Activated naive CD4-positive, alpha-beta T cell treated with anti-CD3 and anti-CD28 coated beads, Interleukin-2, amount 50 U/mL, for 24 hours (primary cell): ENCODE results near the gene CERS2.
A peak's percentile ranks its signal among the peaks of the same experiment; 100 is the strongest.
"Not testable (repeated sequence)": the region's sequence is repeated elsewhere in the genome, so short reads cannot be mapped to it uniquely, and the experiment has no call there.

Experiments used
- H3K27ac Mint-ChIP-seq: one replicate; pipeline ENCODE4 v1.8.0; 2021; ENCODE audit warnings: mild to moderate bottlenecking, mixed read lengths
- H3K27me3 Mint-ChIP-seq: one replicate; pipeline ENCODE4 v1.8.0; 2021; ENCODE audit warnings: mixed read lengths
- H3K36me3 Mint-ChIP-seq: one replicate; pipeline ENCODE4 v1.8.0; 2021; ENCODE audit warnings: mixed read lengths
- H3K4me1 Mint-ChIP-seq: one replicate; pipeline ENCODE4 v1.8.0; 2021; ENCODE audit warnings: mixed read lengths
- H3K4me3 Mint-ChIP-seq: one replicate; pipeline ENCODE4 v1.8.0; 2021; ENCODE audit warnings: mild to moderate bottlenecking, mixed read lengths
- H3K9me3 Mint-ChIP-seq: one replicate; pipeline ENCODE4 v1.8.0; 2021; ENCODE audit warnings: mixed read lengths

Gene CERS2

GRCh38 chr1:150964164-150964489, 10.5 kb downstream of the CERS2 start:
- no peaks in the 10 kb centered on the region for H3K9me3 Mint-ChIP-seq
- peaks cover 18% of the 10 kb centered on the region for H3K36me3 Mint-ChIP-seq
- H3K4me1 Mint-ChIP-seq = peaks cover 5% of the 10 kb centered on the region
- no peaks in the 10 kb centered on the region for H3K27me3 Mint-ChIP-seq
- H3K4me3 Mint-ChIP-seq = no peak overlapping the region
- H3K27ac Mint-ChIP-seq = no peak overlapping the region

- H3K27ac Mint-ChIP-seq = peak overlapping the region; percentile 23
- no peaks in the 10 kb centered on the region for H3K27me3 Mint-ChIP-seq
- no peaks in the 10 kb centered on the region for H3K9me3 Mint-ChIP-seq
- H3K4me1 Mint-ChIP-seq = peaks cover under 1% of the 10 kb centered on the region
- no peak overlapping the region for H3K4me3 Mint-ChIP-seq
- H3K36me3 Mint-ChIP-seq = peaks cover 19% of the 10 kb centered on the region
These were observed 11.1 kb downstream of the CERS2 start for GRCh38 chr1:150963321-150964163.

DNA sequence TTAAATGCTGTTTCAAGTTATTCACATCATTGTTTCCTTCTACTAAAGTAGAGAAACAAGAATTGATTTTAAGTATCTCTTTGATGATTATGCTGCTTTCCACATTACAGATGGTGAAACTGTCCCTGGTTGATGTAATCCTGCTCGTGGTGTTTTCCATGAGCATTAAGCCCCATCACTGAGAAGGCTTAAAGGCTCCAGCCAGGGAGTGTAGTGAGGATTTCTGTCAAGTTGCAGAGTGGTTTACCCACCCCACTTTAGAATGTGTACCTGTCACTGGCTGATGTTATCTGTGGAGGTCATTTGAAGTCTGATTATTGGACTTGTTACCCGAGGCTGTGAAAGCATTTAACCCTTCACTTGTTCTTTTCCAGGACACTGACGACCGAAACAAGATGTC, 12.9 kb downstream of the CERS2 start:
- peaks cover 16% of the 10 kb centered on the region for H3K36me3 Mint-ChIP-seq
- no peaks in the 10 kb centered on the region for H3K4me1 Mint-ChIP-seq
- H3K9me3 Mint-ChIP-seq = no peaks in the 10 kb centered on the region
- no peaks in the 10 kb centered on the region for H3K27me3 Mint-ChIP-seq
- no peak overlapping the region for H3K4me3 Mint-ChIP-seq
- no peak overlapping the region for H3K27ac Mint-ChIP-seq

DNA sequence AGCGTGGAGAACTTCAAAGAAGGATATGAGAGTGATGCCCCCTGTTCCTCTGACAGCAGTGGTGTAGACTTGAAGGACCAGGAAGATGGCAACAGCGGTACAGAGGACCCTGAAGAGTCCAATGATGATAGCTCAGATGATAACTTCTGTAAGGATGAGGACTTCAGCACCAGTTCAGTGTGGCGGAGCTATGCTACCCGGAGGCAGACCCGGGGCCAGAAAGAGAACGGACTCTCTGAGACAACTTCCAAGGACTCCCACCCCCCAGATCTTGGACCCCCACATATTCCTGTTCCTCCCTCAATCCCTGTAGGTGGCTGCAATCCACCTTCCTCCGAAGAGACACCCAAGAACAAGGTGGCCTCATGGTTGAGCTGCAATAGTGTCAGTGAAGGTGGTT, 14.0 kb downstream of the CERS2 start:
- no peak overlapping the region for H3K27ac Mint-ChIP-seq

GRCh38 chr1:150957666-150958065, 17.0 kb downstream of the CERS2 start:
- H3K27ac Mint-ChIP-seq = no peak overlapping the region
- no peaks in the 10 kb centered on the region for H3K27me3 Mint-ChIP-seq
- no peak overlapping the region for H3K4me3 Mint-ChIP-seq
- H3K4me1 Mint-ChIP-seq = no peaks in the 10 kb centered on the region
- peaks cover 20% of the 10 kb centered on the region for H3K36me3 Mint-ChIP-seq
- no peaks in the 10 kb centered on the region for H3K9me3 Mint-ChIP-seq

More for the DNA sequence above, 14.0 kb downstream of the CERS2 start:
- Mint-ChIP-seq H3K9me3 (no peaks in the 10 kb centered on the region), H3K27me3 (no peaks in the 10 kb centered on the region), H3K4me1 (no peaks in the 10 kb centered on the region), H3K36me3 (peaks cover 10% of the 10 kb centered on the region), H3K4me3 (no peak overlapping the region)

DNA sequence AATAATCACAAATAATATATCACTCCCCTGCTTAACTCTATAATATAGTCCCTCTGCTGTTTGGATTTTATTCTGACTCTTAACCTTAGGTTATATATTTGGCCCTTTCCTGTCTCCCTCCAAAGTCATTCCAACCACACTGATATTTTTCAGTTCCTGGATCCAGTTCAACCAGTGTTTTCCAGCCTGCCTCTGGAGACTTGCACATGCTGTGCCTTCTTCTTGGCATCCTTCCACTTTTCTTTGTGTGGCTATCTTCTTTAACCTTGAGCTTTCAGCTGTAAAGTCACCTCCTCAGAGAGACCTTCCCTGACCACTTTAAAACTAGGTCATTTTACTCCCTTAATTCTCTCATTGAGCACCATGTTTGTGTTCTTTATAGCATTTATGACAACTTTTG, 19.4 kb downstream of the CERS2 start:
- no peaks in the 10 kb centered on the region for H3K4me1 Mint-ChIP-seq
- peaks cover 27% of the 10 kb centered on the region for H3K36me3 Mint-ChIP-seq
- peak overlapping the region; percentile 5 for H3K27ac Mint-ChIP-seq
- no peaks in the 10 kb centered on the region for H3K27me3 Mint-ChIP-seq
- H3K4me3 Mint-ChIP-seq = no peak overlapping the region
- H3K9me3 Mint-ChIP-seq = no peaks in the 10 kb centered on the region

GRCh38 chr1:150954708-150955107, 19.9 kb downstream of the CERS2 start:
- no peak overlapping the region for H3K4me3 Mint-ChIP-seq
- H3K9me3 Mint-ChIP-seq = no peaks in the 10 kb centered on the region
- H3K36me3 Mint-ChIP-seq = peaks cover 27% of the 10 kb centered on the region
- H3K27me3 Mint-ChIP-seq = no peaks in the 10 kb centered on the region
- H3K27ac Mint-ChIP-seq = no peak overlapping the region
- H3K4me1 Mint-ChIP-seq = no peaks in the 10 kb centered on the region

GRCh38 chr1:150944856-150945255, 29.8 kb downstream of the CERS2 start:
- no peaks in the 10 kb centered on the region for H3K9me3 Mint-ChIP-seq
- peaks cover 21% of the 10 kb centered on the region for H3K36me3 Mint-ChIP-seq

GRCh38 chr1:150931773-150932172, 42.9 kb downstream of the CERS2 start:
- no peaks in the 10 kb centered on the region for H3K27me3 Mint-ChIP-seq

More at GRCh38 chr1:150944856-150945255, 29.8 kb downstream of the CERS2 start:
- no peak overlapping the region for H3K4me3 Mint-ChIP-seq
- no peak overlapping the region for H3K27ac Mint-ChIP-seq
- H3K27me3 Mint-ChIP-seq = no peaks in the 10 kb centered on the region
- H3K4me1 Mint-ChIP-seq = peaks cover 4% of the 10 kb centered on the region

DNA sequence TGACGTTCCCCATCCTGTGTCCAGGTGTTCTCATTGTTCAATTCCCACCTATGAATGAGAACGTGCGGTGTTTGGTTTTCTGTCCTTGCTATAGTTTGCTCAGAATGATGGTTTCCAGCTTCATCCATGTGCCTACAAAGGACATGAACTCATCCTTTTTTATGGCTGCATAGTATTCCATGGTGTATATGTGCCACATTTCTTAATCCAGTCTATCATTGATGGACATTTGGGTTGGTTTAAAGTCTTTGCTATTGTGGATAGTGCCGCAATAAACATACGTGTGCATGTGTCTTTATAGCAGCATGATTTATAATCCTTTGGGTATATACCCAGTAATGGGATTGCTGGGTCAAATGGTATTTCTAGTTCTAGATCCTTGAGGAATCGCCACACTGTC, 45.9 kb downstream of the CERS2 start:
- H3K4me3 Mint-ChIP-seq, H3K27me3 Mint-ChIP-seq, H3K9me3 Mint-ChIP-seq, H3K27ac Mint-ChIP-seq: not testable (repeated sequence)
- peaks cover 32% of the 10 kb centered on the region for H3K36me3 Mint-ChIP-seq
- H3K4me1 Mint-ChIP-seq = peaks cover 32% of the 10 kb centered on the region

More at GRCh38 chr1:150931773-150932172, 42.9 kb downstream of the CERS2 start:
- Mint-ChIP-seq H3K4me3 (no peak overlapping the region), H3K36me3 (peaks cover 38% of the 10 kb centered on the region), H3K27ac (no peak overlapping the region), H3K9me3 (no peaks in the 10 kb centered on the region), H3K4me1 (peaks cover 47% of the 10 kb centered on the region)

DNA sequence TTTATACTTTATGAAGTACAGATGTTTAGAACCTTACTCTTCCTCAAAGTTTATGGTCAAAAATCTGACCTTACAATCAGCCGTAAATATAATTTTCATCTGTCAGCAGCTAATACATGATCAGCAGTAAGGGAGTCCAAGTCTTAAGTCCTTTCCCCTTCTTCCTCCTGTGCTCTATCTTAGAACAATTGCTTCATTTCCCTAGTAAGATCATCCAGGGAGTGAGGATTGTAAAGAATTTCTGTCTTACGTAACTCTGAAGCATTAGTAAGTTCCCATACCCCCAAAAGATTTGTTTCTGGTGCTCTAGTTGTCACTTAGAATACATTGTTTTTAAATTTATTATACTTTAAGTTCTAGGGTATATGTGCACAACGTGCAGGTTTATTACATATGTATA, 46.3 kb downstream of the CERS2 start:
- H3K9me3 Mint-ChIP-seq = no peaks in the 10 kb centered on the region
- peaks cover 32% of the 10 kb centered on the region for H3K4me1 Mint-ChIP-seq
- no peaks in the 10 kb centered on the region for H3K27me3 Mint-ChIP-seq
- H3K36me3 Mint-ChIP-seq = peaks cover 30% of the 10 kb centered on the region
- H3K27ac Mint-ChIP-seq = no peak overlapping the region
- H3K4me3 Mint-ChIP-seq = peak overlapping the region; percentile 73

DNA sequence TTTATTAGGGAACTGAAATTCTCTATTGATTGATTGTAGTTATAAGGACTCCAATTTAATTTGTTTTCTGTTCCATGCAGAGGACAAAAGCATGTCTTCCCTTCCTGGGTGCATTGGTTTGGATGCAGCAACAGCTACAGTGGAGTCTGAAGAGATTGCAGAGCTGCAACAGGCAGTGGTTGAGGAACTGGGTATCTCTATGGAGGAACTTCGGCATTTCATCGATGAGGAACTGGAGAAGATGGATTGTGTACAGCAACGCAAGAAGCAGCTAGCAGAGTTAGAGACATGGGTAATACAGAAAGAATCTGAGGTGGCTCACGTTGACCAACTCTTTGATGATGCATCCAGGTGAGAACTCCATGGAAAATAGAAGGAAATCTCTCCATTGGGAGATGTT, 47.0 kb downstream of the CERS2 start:
- H3K4me3 Mint-ChIP-seq = peak overlapping the region; percentile 90
- peak overlapping the region; percentile 2 for H3K27ac Mint-ChIP-seq
- H3K4me1 Mint-ChIP-seq = peaks cover 34% of the 10 kb centered on the region
- peaks cover 29% of the 10 kb centered on the region for H3K36me3 Mint-ChIP-seq
- H3K27me3 Mint-ChIP-seq = no peaks in the 10 kb centered on the region
- no peaks in the 10 kb centered on the region for H3K9me3 Mint-ChIP-seq

- Mint-ChIP-seq H3K27me3 (no peaks in the 10 kb centered on the region), H3K4me3 (peak within 1 kb of the TSS; percentile 90), H3K4me1 (peaks cover 35% of the 10 kb centered on the region), H3K36me3 (peaks cover 22% of the 10 kb centered on the region), H3K27ac (peak within 1 kb of the TSS; percentile 96), H3K9me3 (no peaks in the 10 kb centered on the region)
These were observed 48.4 kb downstream of the CERS2 start, which contains the start of gene SETDB1 for GRCh38 chr1:150926097-150926741. SETDB1 (plus strand) TSS chr1:150926363; CDS start chr1:150927715, 1,352 bp downstream.

GRCh38 chr1:150925080-150925479, 49.6 kb downstream of the CERS2 start:
- peaks cover 35% of the 10 kb centered on the region for H3K4me1 Mint-ChIP-seq
- H3K27ac Mint-ChIP-seq = peak overlapping the region; percentile 68
- peaks cover 17% of the 10 kb centered on the region for H3K36me3 Mint-ChIP-seq
- no peaks in the 10 kb centered on the region for H3K9me3 Mint-ChIP-seq
- H3K27me3 Mint-ChIP-seq = no peaks in the 10 kb centered on the region
- H3K4me3 Mint-ChIP-seq = peak overlapping the region; percentile 90

DNA sequence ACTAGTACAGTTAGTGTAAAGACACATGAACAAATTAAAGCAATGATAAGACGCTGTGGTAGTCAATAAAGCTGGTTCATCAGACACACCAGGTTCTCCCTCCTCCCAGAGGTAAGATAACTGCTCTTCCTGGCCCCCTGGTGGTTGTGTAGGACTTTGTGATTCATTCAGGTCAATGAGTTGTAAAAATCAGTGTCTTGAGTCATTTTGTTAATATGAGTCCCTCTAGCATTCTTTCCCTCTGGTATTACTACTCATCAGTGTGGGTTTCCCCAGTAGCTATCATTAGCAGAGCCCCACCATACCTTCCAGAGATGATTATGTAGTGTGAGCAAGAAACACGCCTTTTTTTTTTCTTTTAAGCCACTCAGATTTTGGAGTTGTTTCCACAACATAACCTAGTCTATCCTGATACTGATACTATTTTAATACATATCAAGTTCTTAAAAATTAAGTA, 52.1 kb downstream of the CERS2 start:
- no peaks in the 10 kb centered on the region for H3K9me3 Mint-ChIP-seq
- no peaks in the 10 kb centered on the region for H3K27me3 Mint-ChIP-seq
- peaks cover 3% of the 10 kb centered on the region for H3K36me3 Mint-ChIP-seq
- peaks cover 20% of the 10 kb centered on the region for H3K4me1 Mint-ChIP-seq
- peak overlapping the region; percentile 36 for H3K4me3 Mint-ChIP-seq
- H3K27ac Mint-ChIP-seq = peak overlapping the region; percentile 55

DNA sequence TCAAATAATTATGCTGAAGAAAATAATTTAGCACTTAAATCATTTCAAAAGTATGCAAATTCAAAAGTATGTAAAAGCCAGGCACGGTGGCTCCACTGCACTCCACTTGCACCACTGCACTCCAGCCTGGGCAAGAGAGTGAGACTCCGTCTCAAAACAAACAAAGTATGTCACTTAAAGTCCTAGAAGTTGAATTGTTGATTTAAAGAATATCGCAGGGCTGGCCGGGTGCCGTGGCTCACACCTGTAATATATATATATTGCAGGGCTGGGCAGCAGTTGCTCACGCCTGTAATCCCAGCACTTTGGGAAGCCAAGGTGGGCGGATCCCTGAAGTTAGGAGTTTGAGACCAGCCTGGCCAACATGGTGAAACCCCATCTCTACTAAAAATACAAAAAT, 57.2 kb downstream of the CERS2 start:
- Mint-ChIP-seq H3K36me3 (no peaks in the 10 kb centered on the region), H3K27ac (no peak overlapping the region), H3K4me3 (no peak overlapping the region), H3K9me3 (no peaks in the 10 kb centered on the region), H3K27me3 (no peaks in the 10 kb centered on the region), H3K4me1 (peaks cover 4% of the 10 kb centered on the region)
